Measurements from ENCODE around the gene SINHCAF. TPM values are rescaled to one million over a fixed set of nuclear protein-coding genes. Genes with fewer than 3 reads are reported as not detected.
"Not testable (repeated sequence)": the region's sequence is repeated elsewhere in the genome, so short reads cannot be mapped to it uniquely, and the experiment has no call there.

SINHCAF gene
- total RNA-seq, 1 experiment from 2014 or later = 104 TPM

- DNase-seq (ENCODE audit: low spot score) = no peak
Measured at GRCh38 chr12:31309279-31309678, 16.7 kb downstream of the SINHCAF start.

- no peak for DNase-seq (ENCODE audit: low spot score)
Measured at GRCh38 chr12:31308116-31308515, 17.8 kb downstream of the SINHCAF start.

- no peak for DNase-seq (ENCODE audit: low spot score)
Measured at GRCh38 chr12:31306866-31307265, 19.1 kb downstream of the SINHCAF start.

GRCh38 chr12:31303466-31303865, 22.5 kb downstream of the SINHCAF start:
- DNase-seq (ENCODE audit: low spot score) = no peak

- DNase-seq (ENCODE audit: low spot score) = no peak
Measured at GRCh38 chr12:31301311-31301710, 24.6 kb downstream of the SINHCAF start.

GRCh38 chr12:31300783-31301182, 25.2 kb downstream of the SINHCAF start:
- no peak for DNase-seq (ENCODE audit: low spot score)

GRCh38 chr12:31300341-31300740, 25.6 kb downstream of the SINHCAF start:
- no peak for DNase-seq (ENCODE audit: low spot score)

- DNase-seq (ENCODE audit: low spot score) = no peak
Measured at GRCh38 chr12:31298922-31299321, 27.0 kb downstream of the SINHCAF start.

- DNase-seq (ENCODE audit: low spot score) = no peak
Measured at GRCh38 chr12:31298515-31298910, 27.4 kb downstream of the SINHCAF start.

GRCh38 chr12:31297572-31298514, 28.1 kb downstream of the SINHCAF start:
- no peak for DNase-seq (ENCODE audit: low spot score)

- no peak for DNase-seq (ENCODE audit: low spot score)
Measured at GRCh38 chr12:31289441-31289840, 36.5 kb downstream of the SINHCAF start.

- DNase-seq (ENCODE audit: low spot score) = no peak
Measured at GRCh38 chr12:31288381-31288780, 37.6 kb downstream of the SINHCAF start.

- no peak for DNase-seq (ENCODE audit: low spot score)
Measured at GRCh38 chr12:31280183-31280582, 45.8 kb downstream of the SINHCAF start.

- DNase-seq (ENCODE audit: low spot score) = no peak
Measured at GRCh38 chr12:31279390-31279924, 46.5 kb downstream of the SINHCAF start.

GRCh38 chr12:31278832-31279231, 47.1 kb downstream of the SINHCAF start:
- no peak for DNase-seq (ENCODE audit: low spot score)

GRCh38 chr12:31278424-31278823, 47.5 kb downstream of the SINHCAF start:
- DNase-seq (ENCODE audit: low spot score) = no peak

GRCh38 chr12:31277081-31277480, 48.9 kb downstream of the SINHCAF start:
- DNase-seq (ENCODE audit: low spot score) = no peak

- no peak for DNase-seq (ENCODE audit: low spot score)
Measured at GRCh38 chr12:31275491-31275890, 50.5 kb downstream of the SINHCAF start.

- no peak for DNase-seq (ENCODE audit: low spot score)
Measured at GRCh38 chr12:31274520-31275300, 51.2 kb downstream of the SINHCAF start.

- not testable (repeated sequence) for DNase-seq (ENCODE audit: low spot score)
Measured at GRCh38 chr12:31273794-31274193, 52.2 kb downstream of the SINHCAF start.

- DNase-seq (ENCODE audit: low spot score) = no peak
Measured at GRCh38 chr12:31272607-31273225, 53.2 kb downstream of the SINHCAF start.

GRCh38 chr12:31267966-31268365, 58.0 kb downstream of the SINHCAF start:
- DNase-seq (ENCODE audit: low spot score) = no peak
